Testis (tissue), 2 donors: ENCODE data around the gene IQCH.

Source experiments
- CTCF ChIP-seq, 3 experiments: fragments of 450-650 bp in 2 of 3; fragments of 200-600 bp in 1 of 3; sonication (generic) in 1 of 3; IDR thresholded peaks; one replicate each; pipeline ENCODE4 v1.5.1; 2016 to 2019; ENCODE audit warnings: antibody characterized with exemption in 3 of 3, mild to moderate bottlenecking in 2 of 3, moderate library complexity in 1 of 3
- POLR2A ChIP-seq: fragments of 450-650 bp; IDR thresholded peaks from one replicate; pipeline ENCODE4 v1.6.1; 2017; ENCODE audit warnings: antibody characterized with exemption, mild to moderate bottlenecking, moderate library complexity

- no peak for TF ChIP-seq CTCF (IDR thresholded peaks at IDR 0.05)
- no peak for TF ChIP-seq POLR2A
These were observed 36.2 kb upstream of the IQCH start for GRCh38 chr15:67218428-67218827.
